GM23248 (cell line): ENCODE data around the gene GADD45G. TPM values are rescaled to one million over a fixed set of nuclear protein-coding genes. Genes with fewer than 3 reads are reported as not detected.

Experiments
- DNase-seq: peaks from one replicate; pipeline ENCODE4 v3.0.0-alpha.2; 2015
- H2AFZ ChIP-seq: fragments of 200-600 bp; sonication (generic); 2 replicates; pipeline ENCODE4 v1.6.1; 2016; ENCODE audit warnings: antibody characterized with exemption
- H3F3A ChIP-seq: fragments of 200-600 bp; sonication (generic); 2 replicates; pipeline ENCODE4 v1.6.1; 2016; ENCODE audit warnings: mild to moderate bottlenecking, antibody characterized with exemption, mixed run types; ENCODE audit not compliant: insufficient read depth
- H3K27ac ChIP-seq: fragments of 200-600 bp; sonication (generic); 2 replicates; pipeline ENCODE4 v1.5.1; 2016; ENCODE audit warnings: mild to moderate bottlenecking
- H3K27me3 ChIP-seq: fragments of 200-600 bp; sonication (generic); replicated peaks from 2 replicates; pipeline ENCODE4 v1.6.1; 2016; ENCODE audit warnings: mild to moderate bottlenecking; ENCODE audit not compliant: insufficient read depth
- H3K36me3 ChIP-seq: fragments of 200-600 bp; sonication (generic); 2 replicates; pipeline ENCODE4 v1.6.1; 2016; ENCODE audit warnings: low read depth, mild to moderate bottlenecking
- H3K4me1 ChIP-seq: fragments of 200-600 bp; sonication (generic); 2 replicates; pipeline ENCODE4 v1.6.1; 2016; ENCODE audit warnings: mild to moderate bottlenecking; ENCODE audit not compliant: insufficient read depth
- H3K4me2 ChIP-seq: fragments of 200-600 bp; sonication (generic); one replicate; pipeline ENCODE4 v1.6.1; 2016; ENCODE audit warnings: mild to moderate bottlenecking; ENCODE audit not compliant: unreplicated experiment
- H3K4me3 ChIP-seq: fragments of 200-600 bp; sonication (generic); 2 replicates; pipeline ENCODE4 v1.5.1; 2016; ENCODE audit warnings: mild to moderate bottlenecking
- H3K79me2 ChIP-seq: fragments of 200-600 bp; sonication (generic); 2 replicates; pipeline ENCODE4 v1.6.1; 2016; ENCODE audit warnings: mild to moderate bottlenecking; ENCODE audit not compliant: insufficient read depth
- H3K9ac ChIP-seq: fragments of 200-600 bp; sonication (generic); 2 replicates; pipeline ENCODE4 v1.6.1; 2016; ENCODE audit warnings: mild to moderate bottlenecking
- H3K9me2 ChIP-seq: fragments of 200-600 bp; sonication (generic); 2 replicates; pipeline ENCODE4 v1.6.1; 2016; ENCODE audit warnings: mixed run types, mild to moderate bottlenecking, moderate library complexity; ENCODE audit not compliant: insufficient read depth
- H3K9me3 ChIP-seq: fragments of 200-600 bp; sonication (generic); one replicate; pipeline ENCODE4 v1.6.1; 2017; ENCODE audit warnings: low read depth
- H4K20me1 ChIP-seq: fragments of 200-600 bp; sonication (generic); 2 replicates; pipeline ENCODE4 v1.6.0; 2016; ENCODE audit not compliant: insufficient read depth
- EZH2 ChIP-seq: fragments of 200-600 bp; sonication (generic); IDR thresholded peaks from 2 replicates; pipeline ENCODE4 v1.6.1; 2018; ENCODE audit warnings: antibody characterized with exemption, mild to moderate bottlenecking; ENCODE audit not compliant: insufficient read depth, poor library complexity, severe bottlenecking
- EZH2phosphoT487 ChIP-seq: fragments of 200-600 bp; sonication (generic); IDR thresholded peaks from 2 replicates; pipeline ENCODE4 v1.6.1; 2018; ENCODE audit warnings: antibody characterized with exemption, moderate library complexity, mild to moderate bottlenecking, low read depth; ENCODE audit not compliant: insufficient read depth
- WGBS, 2 experiments: methylation state at CpG; one replicate each; pipeline ENCODE4 v1.1.6; 2015 to 2017; ENCODE audit warnings: low lambda C conversion rate in 2 of 2, low coverage in 1 of 2; ENCODE audit errors: missing lambda C conversion rate in 2 of 2; 5-methylcytosine and 5-hydroxymethylcytosine counted together
- in situ Hi-C: fragments of 300-500 bp; cut with MboI; formaldehyde crosslinking; loops from 2 replicates; pipeline ENCODE4 v1.15.0; 2020
- polyA plus RNA-seq: library from polyadenylated mRNA; unstranded; fragments of >200 nt; fragmentation: Nextera tagmentation; extraction: Ambion mirVana; gene quantifications from 2 replicates; pipeline ENCODE4 v1.2.1, GENCODE V29; 2016
- total RNA-seq: library from RNA; depleted of rRNA; stranded (reverse); fragments of >200 nt; shearing (Covaris generic); gene quantifications from 2 replicates; pipeline ENCODE4 v1.2.3, GENCODE V29; 2014

The GADD45G gene
- total and polyA plus RNA-seq, 2 experiments from 2014 or later, result 0.54 to 1.2 TPM

- Histone ChIP-seq H3K4me1 (peaks cover 8% of the 10 kb centered on the region; the same call in 1 of the 2 replicates), H3K9me2 (no peaks in the 10 kb centered on the region), H3F3A (no peaks in the 10 kb centered on the region), H3K79me2 (no peaks in the 10 kb centered on the region), H3K4me2 (no peak overlapping the region), H2AFZ (no peak overlapping the region), H3K27ac (no peak overlapping the region), H3K9ac (no peak overlapping the region), H3K27me3 (peaks cover 18% of the 10 kb centered on the region; the same call in 1 of the 2 replicates), H3K36me3 (no peaks in the 10 kb centered on the region), H3K9me3 (no peaks in the 10 kb centered on the region), H4K20me1 (no peaks in the 10 kb centered on the region), H3K4me3 (no peak overlapping the region)
- WGBS, 2 experiments, result 42 to 47% methylated on average over 10 of the region's 10 CpGs
- no peak for TF ChIP-seq EZH2
- TF ChIP-seq EZH2phosphoT487, result no peak
- DNase-seq, result no peak
- in situ Hi-C loops, result loop anchor here (10.0 kb wide), 1 partner anchor 1266 kb away; no protein-coding TSS in a partner anchor
Measured at GRCh38 chr9:89598926-89599325, 5.9 kb upstream of the GADD45G start.

DNA sequence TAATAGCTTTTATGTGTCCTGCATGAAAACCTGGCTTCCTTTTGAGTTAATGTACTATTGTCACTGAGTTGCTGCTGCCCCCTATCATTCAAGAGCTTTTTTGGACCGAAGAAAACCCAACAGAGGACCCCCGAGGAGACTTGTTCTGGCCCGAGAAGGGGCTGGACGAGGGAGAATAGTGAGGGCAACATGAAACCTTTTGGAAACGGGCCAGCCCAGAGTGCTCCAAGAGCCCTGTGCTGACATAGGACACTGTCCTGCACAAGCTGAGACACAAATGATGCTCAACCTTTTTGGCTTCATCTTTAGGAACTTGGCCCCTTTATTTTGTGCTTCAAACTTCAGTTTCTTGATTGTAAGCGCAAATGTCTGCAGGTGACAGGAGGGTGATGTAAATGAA, 4.0 kb upstream of the GADD45G start:
- Histone ChIP-seq H3K27me3 (peaks cover 16% of the 10 kb centered on the region; the same call in 1 of the 2 replicates), H3K9ac (no peak overlapping the region), H3K4me3 (no peak overlapping the region), H3K27ac (no peak overlapping the region), H3K79me2 (no peaks in the 10 kb centered on the region), H3F3A (no peaks in the 10 kb centered on the region), H3K9me3 (no peaks in the 10 kb centered on the region), H3K4me2 (no peak overlapping the region), H3K9me2 (no peaks in the 10 kb centered on the region), H3K36me3 (no peaks in the 10 kb centered on the region), H4K20me1 (no peaks in the 10 kb centered on the region), H3K4me1 (peaks cover 15% of the 10 kb centered on the region; the same call in 1 of the 2 replicates), H2AFZ (no peak overlapping the region)
- TF ChIP-seq EZH2, result no peak
- no peak for TF ChIP-seq EZH2phosphoT487
- WGBS, 2 experiments, result 37 to 38% methylated on average over 6 of the region's 6 CpGs
- in situ Hi-C loops, result loop anchor here (5.0 kb wide), 1 partner anchor 506 kb away; no protein-coding TSS in a partner anchor
- no peak for DNase-seq

DNA sequence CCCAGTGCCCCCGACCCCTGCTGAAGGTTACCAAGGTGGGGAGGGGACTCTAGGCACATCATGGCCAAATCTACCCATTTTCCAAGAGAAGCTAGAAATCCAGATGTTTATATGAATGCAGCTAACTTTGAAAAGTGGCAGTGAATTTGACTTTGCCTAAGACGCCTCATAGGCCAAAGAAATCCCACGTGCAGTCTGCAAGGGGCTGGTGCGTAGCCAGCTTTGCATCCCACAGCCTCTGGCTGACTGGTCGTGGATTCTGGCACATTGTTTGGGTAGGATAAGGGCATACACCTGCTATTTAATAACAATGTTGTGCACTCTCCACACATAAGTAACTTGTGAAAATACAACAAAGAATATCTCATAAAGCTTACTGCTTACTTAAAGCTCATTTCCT, 3.5 kb upstream of the GADD45G start:
- WGBS, 2 experiments, result 38 to 43% methylated on average over 5 of the region's 5 CpGs
- no peak overlapping the region for H3K4me2 ChIP-seq
- no peaks in the 10 kb centered on the region for H3K9me3 ChIP-seq
- H3K9ac ChIP-seq, result no peak overlapping the region
- peaks cover 11% of the 10 kb centered on the region; the same call in 1 of the 2 replicates for H3K27me3 ChIP-seq
- H3K36me3 ChIP-seq, result no peaks in the 10 kb centered on the region
- H3K27ac ChIP-seq, result no peak overlapping the region
- peaks cover 15% of the 10 kb centered on the region; the same call in 1 of the 2 replicates for H3K4me1 ChIP-seq
- no peak overlapping the region for H3K4me3 ChIP-seq
- in situ Hi-C loops, result loop anchor here (5.0 kb wide), 1 partner anchor 506 kb away; no protein-coding TSS in a partner anchor
- no peaks in the 10 kb centered on the region for H3K79me2 ChIP-seq
- DNase-seq, result no peak
- H3F3A ChIP-seq, result no peaks in the 10 kb centered on the region
- H3K9me2 ChIP-seq, result no peaks in the 10 kb centered on the region
- no peak overlapping the region for H2AFZ ChIP-seq
- no peaks in the 10 kb centered on the region for H4K20me1 ChIP-seq
- no peak for TF ChIP-seq EZH2phosphoT487

DNA sequence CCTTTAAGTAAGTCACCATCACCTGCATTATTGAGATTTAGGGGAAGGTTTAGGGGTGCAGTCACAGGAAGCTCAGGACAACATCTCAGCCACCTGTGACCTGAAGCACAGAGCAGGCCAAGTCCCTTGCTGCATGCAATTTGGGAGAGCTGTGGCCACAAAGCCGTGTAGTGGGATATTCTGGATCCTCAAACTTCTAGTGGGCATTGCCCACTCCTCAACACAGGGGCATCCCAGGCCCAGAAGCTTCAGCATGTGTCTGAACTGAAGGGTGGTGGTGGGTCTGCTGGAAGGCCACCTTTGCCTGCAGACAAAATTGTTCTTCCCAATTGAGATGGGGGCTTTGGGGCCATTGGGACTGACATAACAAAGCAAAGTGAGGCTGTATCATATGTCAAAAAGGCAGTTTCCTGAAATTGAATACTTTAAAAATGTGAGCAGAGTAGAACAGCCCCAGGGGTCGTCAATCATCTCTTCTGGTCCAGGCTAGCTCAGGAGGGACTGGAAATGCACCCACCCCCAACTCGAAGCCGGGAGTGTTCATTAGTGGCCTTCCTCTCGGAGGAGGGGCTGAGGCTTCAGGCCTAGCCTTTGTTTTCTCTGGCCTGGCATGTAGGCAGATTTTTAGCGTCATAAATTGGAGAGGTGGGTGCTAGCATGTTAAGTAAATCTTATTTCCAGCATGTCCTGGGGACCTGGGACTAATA, 2.8 kb upstream of the GADD45G start:
- Histone ChIP-seq H2AFZ (no peak overlapping the region), H3K4me2 (no peak overlapping the region), H3K9me3 (no peaks in the 10 kb centered on the region), H3K4me1 (peaks cover 22% of the 10 kb centered on the region; the same call in 1 of the 2 replicates), H3K9me2 (no peaks in the 10 kb centered on the region), H3K36me3 (no peaks in the 10 kb centered on the region), H3K4me3 (no peak overlapping the region), H3K27me3 (peaks cover 10% of the 10 kb centered on the region; the same call in 1 of the 2 replicates), H3K27ac (no peak overlapping the region), H3K79me2 (no peaks in the 10 kb centered on the region), H3F3A (peaks cover 7% of the 10 kb centered on the region), H3K9ac (no peak overlapping the region), H4K20me1 (no peaks in the 10 kb centered on the region)
- no peak for DNase-seq
- no peak for TF ChIP-seq EZH2
- TF ChIP-seq EZH2phosphoT487, result no peak
- in situ Hi-C loops, result loop anchor here (5.0 kb wide), 1 partner anchor 505 kb away; no protein-coding TSS in a partner anchor
- WGBS, 2 experiments, result 59 to 61% methylated on average over 6 of the region's 6 CpGs
